Esophagus muscularis mucosa (tissue), 4 donors: Measurements from ENCODE around the gene CRYBB1.

Experiments
- EP300 ChIP-seq: sonication (generic); formaldehyde crosslinking; IDR thresholded peaks from one replicate; pipeline ENCODE4 v1.6.1; 2017; ENCODE audit warnings: antibody characterized with exemption
- POLR2A ChIP-seq: fragments of 450-650 bp; IDR thresholded peaks from one replicate; pipeline ENCODE4 v1.6.1; 2017; ENCODE audit warnings: antibody characterized with exemption, moderate library complexity, mild to moderate bottlenecking, low read depth
- POLR2AphosphoS5 ChIP-seq, 2 donors: sonication (generic); formaldehyde crosslinking; IDR thresholded peaks; one replicate each; pipeline ENCODE4 v1.6.1; 2017; ENCODE audit warnings: antibody characterized with exemption in 2 of 2
- TF ChIP-seq, protein P1 (sequence below), 3 experiments: fragments of 200-600 bp in 2 of 3; fragments of 450-650 bp in 1 of 3; sonication (generic) in 2 of 3; IDR thresholded peaks; one replicate each; pipeline ENCODE4 v1.5.1; 2017 to 2019; ENCODE audit warnings: antibody characterized with exemption in 3 of 3, mild to moderate bottlenecking in 2 of 3, moderate library complexity in 1 of 3

GRCh38 chr22:26550498-26551033, 67.3 kb downstream of the CRYBB1 start:
- TF ChIP-seq, protein P1, sequence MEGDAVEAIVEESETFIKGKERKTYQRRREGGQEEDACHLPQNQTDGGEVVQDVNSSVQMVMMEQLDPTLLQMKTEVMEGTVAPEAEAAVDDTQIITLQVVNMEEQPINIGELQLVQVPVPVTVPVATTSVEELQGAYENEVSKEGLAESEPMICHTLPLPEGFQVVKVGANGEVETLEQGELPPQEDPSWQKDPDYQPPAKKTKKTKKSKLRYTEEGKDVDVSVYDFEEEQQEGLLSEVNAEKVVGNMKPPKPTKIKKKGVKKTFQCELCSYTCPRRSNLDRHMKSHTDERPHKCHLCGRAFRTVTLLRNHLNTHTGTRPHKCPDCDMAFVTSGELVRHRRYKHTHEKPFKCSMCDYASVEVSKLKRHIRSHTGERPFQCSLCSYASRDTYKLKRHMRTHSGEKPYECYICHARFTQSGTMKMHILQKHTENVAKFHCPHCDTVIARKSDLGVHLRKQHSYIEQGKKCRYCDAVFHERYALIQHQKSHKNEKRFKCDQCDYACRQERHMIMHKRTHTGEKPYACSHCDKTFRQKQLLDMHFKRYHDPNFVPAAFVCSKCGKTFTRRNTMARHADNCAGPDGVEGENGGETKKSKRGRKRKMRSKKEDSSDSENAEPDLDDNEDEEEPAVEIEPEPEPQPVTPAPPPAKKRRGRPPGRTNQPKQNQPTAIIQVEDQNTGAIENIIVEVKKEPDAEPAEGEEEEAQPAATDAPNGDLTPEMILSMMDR (IDR thresholded peaks at IDR 0.05) = no peak
- no peak for TF ChIP-seq POLR2AphosphoS5 (IDR thresholded peaks at IDR 0.05)
- no peak for TF ChIP-seq EP300
- no peak for TF ChIP-seq POLR2A
